Amniotic epithelial cell (primary cell): ENCODE results near the gene RTP5.

ENCODE experiments used
- DNase-seq: peaks from one replicate; pipeline ENCODE4 v3.0.0-alpha.2; 2010; ENCODE audit warnings: low read depth

RTP5 gene

GRCh38 chr2:241843321-241844065, 26.0 kb upstream of the RTP5 start:
- DNase-seq, result no peak

- DNase-seq, result no peak
Observed at GRCh38 chr2:241844066-241844728, 25.3 kb upstream of the RTP5 start.

- DNase-seq, result no peak
Observed at GRCh38 chr2:241844831-241845578, 24.5 kb upstream of the RTP5 start.

- DNase-seq, result no peak
Observed at GRCh38 chr2:241846406-241846805, 23.1 kb upstream of the RTP5 start.

- DNase-seq, result no peak
Observed at GRCh38 chr2:241848761-241849615, 20.5 kb upstream of the RTP5 start.

- no peak for DNase-seq
Observed at GRCh38 chr2:241849616-241850543, 19.6 kb upstream of the RTP5 start.

GRCh38 chr2:241850544-241851324, 18.8 kb upstream of the RTP5 start:
- no peak for DNase-seq

GRCh38 chr2:241851325-241852115, 18.0 kb upstream of the RTP5 start:
- no peak for DNase-seq

GRCh38 chr2:241852116-241852980, 17.2 kb upstream of the RTP5 start:
- no peak for DNase-seq

- DNase-seq, result no peak
Observed at GRCh38 chr2:241852981-241853631, 16.4 kb upstream of the RTP5 start.

GRCh38 chr2:241853651-241854341, 15.7 kb upstream of the RTP5 start:
- DNase-seq, result no peak

GRCh38 chr2:241854342-241855244, 14.9 kb upstream of the RTP5 start:
- no peak for DNase-seq

- DNase-seq, result no peak
Observed at GRCh38 chr2:241855245-241855887, 14.2 kb upstream of the RTP5 start.

GRCh38 chr2:241855888-241856422, 13.6 kb upstream of the RTP5 start:
- no peak for DNase-seq

GRCh38 chr2:241857041-241857541, 12.4 kb upstream of the RTP5 start:
- DNase-seq, result no peak
